Measurements from ENCODE around the gene NPW. TPM values are rescaled to one million over a fixed set of nuclear protein-coding genes. Genes with fewer than 3 reads are reported as not detected.

NPW gene
- total and polyA plus RNA-seq, 2 of the 8 experiments (the other 6 are each of a cell fraction or from before 2014, with no cell fraction given) = 4.0 to 10.3 TPM

GRCh38 chr16:1982013-1982433, 37.6 kb upstream of the NPW start:
- Histone ChIP-seq H3K36me3 (ENCODE audit: control insufficient read depth in 2 of 4, insufficient read depth in 4 of 4, low read length in 3 of 4) (peaks cover 2 to 14% (median 6%) of the 10 kb centered on the region in 4 experiments; a peak in 5 of 8 replicates), H4K91ac (replicated peaks; ENCODE audit: insufficient read length, low read length) (no peak overlapping the region), H3K56ac (replicated peaks; ENCODE audit: insufficient read length, low read depth, low read length) (no peak overlapping the region), H2BK120ac (replicated peaks; ENCODE audit: low read depth, low read length) (no peak overlapping the region), H2BK15ac (ENCODE audit: low read length) (peak overlapping the region; percentile 61; the same call in 1 of the 2 replicates), H3K23ac (ENCODE audit: insufficient read length) (no peak overlapping the region), H3K9me3 (ENCODE audit: insufficient read depth in 2 of 2, low read depth in 1 of 2, low read length in 1 of 2) (no peaks in the 10 kb centered on the region), H2BK20ac (ENCODE audit: low read length) (no peak overlapping the region), H2BK5ac (ENCODE audit: low read depth, low read length) (no peak overlapping the region), H3K79me1 (ENCODE audit: low read depth, low read length) (no peaks in the 10 kb centered on the region), H3K27me3 (replicated peaks in 1 of 4; ENCODE audit: control insufficient read depth in 3 of 4, extremely low read depth in 1 of 4, insufficient read depth in 3 of 4, low read length in 3 of 4) (peaks cover 8 to 40% (median 39%) of the 10 kb centered on the region in 4 experiments; a peak in 6 of 7 replicates), H2AK5ac (ENCODE audit: low read depth, low read length) (no peak overlapping the region), H3K27ac (ENCODE audit: low read depth, low read length) (no peak overlapping the region), H3K9ac (replicated peaks in 1 of 4; ENCODE audit: extremely low read depth in 1 of 4, low read depth in 3 of 4, low read length in 3 of 4) (no peak overlapping the region), H3K4me1 (replicated peaks in 1 of 4; ENCODE audit: control insufficient read depth in 3 of 4, insufficient read depth in 4 of 4, low read length in 3 of 4) (peaks cover 3 to 40% (median 27%) of the 10 kb centered on the region in 4 experiments), H3K14ac (ENCODE audit: insufficient read length) (no peak overlapping the region), H3K4me2 (ENCODE audit: insufficient read depth in 1 of 2, low read depth in 2 of 2, low read length in 2 of 2) (peak overlapping the region in 1 of 2 experiments; percentile 91; a peak in 1 of 4 replicates), H3K23me2 (ENCODE audit: low read depth, low read length) (peaks cover 26% of the 10 kb centered on the region), H3K4me3 (ENCODE audit: extremely low read depth in 1 of 4, insufficient read depth in 2 of 4, low read depth in 3 of 4, low read length in 4 of 4) (no peak overlapping the region), H4K20me1 (replicated peaks in 1 of 2; ENCODE audit: control insufficient read depth in 1 of 2, insufficient read depth in 2 of 2, low read length in 2 of 2) (peaks cover 0 to 12% of the 10 kb centered on the region in 2 experiments), H4K8ac (ENCODE audit: extremely low read depth, insufficient read depth, low read length) (no peak overlapping the region), H3K18ac (ENCODE audit: extremely low read depth, low read length) (no peak overlapping the region), H2BK12ac (ENCODE audit: low read depth, low read length) (no peak overlapping the region), H3K4ac (replicated peaks; ENCODE audit: insufficient read length, low read depth, low read length) (no peak overlapping the region), H2AFZ (ENCODE audit: low read length) (no peak overlapping the region), H4K5ac (ENCODE audit: insufficient read length, low read depth, low read length) (no peak overlapping the region), H3K79me2 (ENCODE audit: control insufficient read depth in 1 of 2, insufficient read depth in 2 of 2, low read length in 2 of 2) (peaks cover 0 to 9% of the 10 kb centered on the region in 2 experiments; a peak in 1 of 4 replicates)
- WGBS, 2 experiments (ENCODE audit: extremely low coverage in 1 of 2, insufficient coverage in 1 of 2, insufficient read length in 1 of 2, insufficient replicate concordance in 2 of 2, low coverage in 1 of 2, low lambda C conversion rate in 2 of 2, missing lambda C conversion rate in 1 of 2) = 57% methylated on average over 5 of the region's 5 CpGs; no CpG with 5 or more reads in 1 of the 2 experiments
- ChIA-PET CTCF (ENCODE audit: partially characterized antibody) (interaction anchor here (0.9 to 3.1 kb wide), 8 partner anchors 9 to 30 kb away, joined by 3 to 9 read pairs (median 4); no protein-coding TSS in a partner anchor), POLR2A (ENCODE audit: partially characterized antibody) (interaction anchor here (0.8 to 28.2 kb wide), 10 partner anchors 9 to 199 kb away, joined by 3 to 736 read pairs (median 4); partner anchors contain the start of genes NDUFB10, NUBP2, RNF151 and RPS2)
- DNase-seq (ENCODE audit: low read depth in 1 of 2, low spot score in 2 of 2) (no peak), FAIRE-seq (no peak)
- TF ChIP-seq JUND (IDR thresholded peaks at IDR 0.05; ENCODE audit: low read length) = no peak
- no peak for TF ChIP-seq GABPA (IDR thresholded peaks at IDR 0.05; ENCODE audit: borderline replicate concordance, insufficient read depth, low read length)
- TF ChIP-seq KDM4A (IDR thresholded peaks at IDR 0.05; ENCODE audit: low read depth, low read length, severe bottlenecking) = no peak
- TF ChIP-seq SP4 (IDR thresholded peaks at IDR 0.05; ENCODE audit: low read length) = no peak
- TF ChIP-seq TAF7 (optimal IDR thresholded peaks at IDR 0.05; ENCODE audit: borderline replicate concordance, low read depth, low read length) = no peak
- TF ChIP-seq RFX5 (IDR thresholded peaks at IDR 0.05; ENCODE audit: borderline replicate concordance, low read depth, low read length) = no peak
- TF ChIP-seq POLR2A (IDR thresholded peaks at IDR 0.05; ENCODE audit: control extremely low read depth in 1 of 2, low read depth in 2 of 2, low read length in 2 of 2) = no peak
- TF ChIP-seq HDAC6 (IDR thresholded peaks at IDR 0.05; ENCODE audit: low read depth, low read length) = no peak
- TF ChIP-seq EZH2 (IDR thresholded peaks at IDR 0.05; ENCODE audit: low read depth, low read length, severe bottlenecking) = no peak
- no peak for TF ChIP-seq SRF (IDR thresholded peaks at IDR 0.05; ENCODE audit: low read depth, low read length)
- TF ChIP-seq FOSL1 (IDR thresholded peaks at IDR 0.05; ENCODE audit: insufficient read depth, low read depth, low read length) = no peak
- no peak for TF ChIP-seq EP300 (IDR thresholded peaks at IDR 0.05; ENCODE audit: borderline replicate concordance in 1 of 2, low read depth in 2 of 2, low read length in 2 of 2)
- no peak for TF ChIP-seq RBBP5 (IDR thresholded peaks at IDR 0.05; ENCODE audit: borderline replicate concordance, low read depth, low read length)
